Cardiac fibroblast (primary cell): ENCODE results near the gene CHCHD6.

Experiments used
- DNase-seq, 2 donors: peaks; one replicate each; pipeline versions ENCODE4 v3.0.0 to v3.0.0-alpha.2; 2010; ENCODE audit warnings: low read depth in 2 of 2
- H3K4me3 ChIP-seq, 2 donors: replicated peaks in 1 of 2; 1 replicate in 1 of 2; 2 replicates in 1 of 2; pipeline ENCODE4 v1.5.1; 2011; ENCODE audit warnings: low read depth in 2 of 2, low read length in 2 of 2, mild to moderate bottlenecking in 2 of 2, moderate library complexity in 1 of 2
- CTCF ChIP-seq: IDR thresholded peaks from one replicate; pipeline ENCODE4 v1.5.1; 2011; ENCODE audit warnings: low read depth, mild to moderate bottlenecking, low read length, inconsistent platforms

CHCHD6 gene

GRCh38 chr3:126659915-126660886, 43.8 kb upstream of the CHCHD6 start:
- H3K4me3 ChIP-seq = no peak overlapping the region
- DNase-seq = peak in 1 of 2 donors; percentile 14

GRCh38 chr3:126661532-126662364, 42.3 kb upstream of the CHCHD6 start:
- DNase-seq = no peak
- no peak overlapping the region for H3K4me3 ChIP-seq
- no peak for TF ChIP-seq CTCF

More at GRCh38 chr3:126659915-126660886, 43.8 kb upstream of the CHCHD6 start:
- TF ChIP-seq CTCF = peak; percentile 42

GRCh38 chr3:126663257-126663656, 40.8 kb upstream of the CHCHD6 start:
- no peak for TF ChIP-seq CTCF
- no peak for DNase-seq
- H3K4me3 ChIP-seq = no peak overlapping the region

GRCh38 chr3:126663750-126664149, 40.3 kb upstream of the CHCHD6 start:
- H3K4me3 ChIP-seq = no peak overlapping the region
- DNase-seq = no peak
- no peak for TF ChIP-seq CTCF

- H3K4me3 ChIP-seq = no peak overlapping the region
- peak; percentile 2 for TF ChIP-seq CTCF
- peak in 1 of 2 donors; percentile 18 for DNase-seq
These were observed 39.3 kb upstream of the CHCHD6 start for GRCh38 chr3:126664591-126665214.

- no peak for DNase-seq
- no peak for TF ChIP-seq CTCF
- no peak overlapping the region for H3K4me3 ChIP-seq
These were observed 38.7 kb upstream of the CHCHD6 start for GRCh38 chr3:126665221-126665936.
